AML-193 (cell line): ENCODE data around the gene S100A9.
"Not testable (repeated sequence)": the region's sequence is repeated elsewhere in the genome, so short reads cannot be mapped to it uniquely, and the experiment has no call there.

Source experiments
- DNase-seq, 2 experiments: peaks; one replicate each; lab custom pipeline; 2025; lab: John Stamatoyannopoulos, UW

The S100A9 gene

GRCh38 chr1:153345187-153346076 is 12.2 kb upstream of the S100A9 start:
- DNase-seq: no peak

- no peak for DNase-seq
These were observed 11.5 kb upstream of the S100A9 start for GRCh38 chr1:153346077-153346723.

GRCh38 chr1:153347049-153347448 is 10.6 kb upstream of the S100A9 start:
- not testable (repeated sequence) for DNase-seq

GRCh38 chr1:153347856-153348255 is 9.8 kb upstream of the S100A9 start:
- DNase-seq: no peak

GRCh38 chr1:153348511-153349362 is 8.9 kb upstream of the S100A9 start, which contains the start of gene PGLYRP4:
TSS of gene PGLYRP4 (minus strand) at chr1:153348841. CDS start at chr1:153347932, 909 bp downstream.
- DNase-seq: no peak

GRCh38 chr1:153349363-153350320 is 8.0 kb upstream of the S100A9 start:
- DNase-seq: no peak

- no peak for DNase-seq
These were observed 7.2 kb upstream of the S100A9 start for GRCh38 chr1:153350321-153350957.

- peak; percentile 57 to 67 for DNase-seq
These were observed 5.1 kb upstream of the S100A9 start for GRCh38 chr1:153352523-153352922.

GRCh38 chr1:153353226-153353947 is 4.3 kb upstream of the S100A9 start:
- no peak for DNase-seq

- no peak for DNase-seq
These were observed 3.0 kb upstream of the S100A9 start for GRCh38 chr1:153354515-153355193.

- DNase-seq: peak; percentile 83 to 85
These were observed 2.1 kb upstream of the S100A9 start for GRCh38 chr1:153355445-153356071.

GRCh38 chr1:153356392-153357075 is 1.1 kb upstream of the S100A9 start:
- no peak for DNase-seq

GRCh38 chr1:153357076-153357852 is 390 bp upstream of the S100A9 start:
- DNase-seq: peak; percentile 83 to 85

- DNase-seq: no peak
These were observed 979 bp downstream of the S100A9 start for GRCh38 chr1:153358691-153358975.

GRCh38 chr1:153359241-153359640 is 1.6 kb downstream of the S100A9 start:
- no peak for DNase-seq

- no peak for DNase-seq
These were observed 2.5 kb downstream of the S100A9 start for GRCh38 chr1:153360190-153360589.

- DNase-seq: no peak
These were observed 3.2 kb downstream of the S100A9 start for GRCh38 chr1:153360592-153361479.
